Omental fat pad (tissue), 4 donors: ENCODE measurements around the gene RPUSD1. TPM values are rescaled to one million over a fixed set of nuclear protein-coding genes. Genes with fewer than 3 reads are reported as not detected.

Experiments used
- ATAC-seq: fragments of 150-250 bp; one replicate; pipeline ENCODE4 v1.9.1; 2016; ENCODE audit warnings: mild to moderate bottlenecking, moderate library complexity; ENCODE audit not compliant: low FRiP score
- DNase-seq: peaks from one replicate; pipeline ENCODE4 v3.0.0-alpha.2; 2019; ENCODE audit warnings: low spot score
- total RNA-seq, 4 donors: library from RNA; depleted of rRNA; stranded (reverse); fragments of >200 nt; gene quantifications; one replicate each; pipeline ENCODE4 v1.1.0, GENCODE V29; 2016
- TF ChIP-seq, protein P1 (sequence below), 3 donors: fragments of 450-650 bp; IDR thresholded peaks; one replicate each; pipeline ENCODE4 v1.5.1; 2016 to 2017; ENCODE audit warnings: antibody characterized with exemption in 3 of 3, mild to moderate bottlenecking in 3 of 3, moderate library complexity in 2 of 3

Gene RPUSD1
- total RNA-seq, 4 donors from 2014 or later: 9.6 to 20.9 (median 13.7) TPM

- TF ChIP-seq, protein P1, sequence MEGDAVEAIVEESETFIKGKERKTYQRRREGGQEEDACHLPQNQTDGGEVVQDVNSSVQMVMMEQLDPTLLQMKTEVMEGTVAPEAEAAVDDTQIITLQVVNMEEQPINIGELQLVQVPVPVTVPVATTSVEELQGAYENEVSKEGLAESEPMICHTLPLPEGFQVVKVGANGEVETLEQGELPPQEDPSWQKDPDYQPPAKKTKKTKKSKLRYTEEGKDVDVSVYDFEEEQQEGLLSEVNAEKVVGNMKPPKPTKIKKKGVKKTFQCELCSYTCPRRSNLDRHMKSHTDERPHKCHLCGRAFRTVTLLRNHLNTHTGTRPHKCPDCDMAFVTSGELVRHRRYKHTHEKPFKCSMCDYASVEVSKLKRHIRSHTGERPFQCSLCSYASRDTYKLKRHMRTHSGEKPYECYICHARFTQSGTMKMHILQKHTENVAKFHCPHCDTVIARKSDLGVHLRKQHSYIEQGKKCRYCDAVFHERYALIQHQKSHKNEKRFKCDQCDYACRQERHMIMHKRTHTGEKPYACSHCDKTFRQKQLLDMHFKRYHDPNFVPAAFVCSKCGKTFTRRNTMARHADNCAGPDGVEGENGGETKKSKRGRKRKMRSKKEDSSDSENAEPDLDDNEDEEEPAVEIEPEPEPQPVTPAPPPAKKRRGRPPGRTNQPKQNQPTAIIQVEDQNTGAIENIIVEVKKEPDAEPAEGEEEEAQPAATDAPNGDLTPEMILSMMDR (IDR thresholded peaks at IDR 0.05): no peak
- no peak for DNase-seq
- ATAC-seq: no peak
These were observed 42.8 kb upstream of the RPUSD1 start for GRCh38 chr16:830871-831570.

DNA sequence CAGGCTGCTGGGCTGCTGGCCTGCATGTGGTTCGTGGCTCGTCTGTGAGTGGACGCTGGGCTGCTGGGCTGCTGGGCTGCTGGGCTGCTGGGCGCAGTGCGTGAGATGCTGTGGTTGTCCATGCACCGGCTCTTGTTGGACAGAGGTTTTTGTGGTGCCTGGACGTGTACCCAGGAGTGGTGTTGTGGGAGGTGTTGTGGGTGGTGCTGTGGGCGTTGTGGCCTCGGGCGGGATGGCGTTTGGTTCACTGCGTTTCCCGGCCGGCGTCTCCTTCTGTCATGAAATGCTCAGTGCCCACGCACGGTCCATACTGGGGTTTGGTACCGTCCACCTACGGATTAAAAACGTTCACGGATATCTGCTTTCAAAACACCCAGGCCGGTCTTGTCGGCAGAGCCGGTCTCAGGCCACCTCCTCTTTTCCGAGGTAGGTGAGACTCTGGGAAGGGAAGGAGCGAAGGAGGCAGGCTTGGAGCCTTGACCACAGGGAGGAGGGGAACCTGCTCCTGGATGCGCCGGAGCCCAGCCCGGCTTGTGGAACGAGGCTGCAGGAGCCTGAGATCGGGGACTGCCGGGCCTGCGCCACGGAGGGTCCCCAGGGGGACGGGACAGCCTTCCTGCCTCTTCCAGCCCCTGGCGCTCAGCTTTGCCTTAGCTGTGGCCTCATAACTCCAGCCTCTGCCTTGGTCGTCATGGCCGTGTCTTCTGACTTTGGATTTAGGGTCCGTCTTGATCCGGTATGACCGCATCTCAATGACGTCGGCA is 42.1 kb upstream of the RPUSD1 start:
- ATAC-seq: no peak
- no peak for DNase-seq
- TF ChIP-seq, protein P1 (IDR thresholded peaks at IDR 0.05): no peak

GRCh38 chr16:828891-829290 is 40.7 kb upstream of the RPUSD1 start:
- no peak for ATAC-seq
- TF ChIP-seq, protein P1 (IDR thresholded peaks at IDR 0.05): no peak
- no peak for DNase-seq

- TF ChIP-seq, protein P1 (IDR thresholded peaks at IDR 0.05): no peak
- DNase-seq: no peak
- no peak for ATAC-seq
These were observed 39.3 kb upstream of the RPUSD1 start for GRCh38 chr16:827513-827912.

DNA sequence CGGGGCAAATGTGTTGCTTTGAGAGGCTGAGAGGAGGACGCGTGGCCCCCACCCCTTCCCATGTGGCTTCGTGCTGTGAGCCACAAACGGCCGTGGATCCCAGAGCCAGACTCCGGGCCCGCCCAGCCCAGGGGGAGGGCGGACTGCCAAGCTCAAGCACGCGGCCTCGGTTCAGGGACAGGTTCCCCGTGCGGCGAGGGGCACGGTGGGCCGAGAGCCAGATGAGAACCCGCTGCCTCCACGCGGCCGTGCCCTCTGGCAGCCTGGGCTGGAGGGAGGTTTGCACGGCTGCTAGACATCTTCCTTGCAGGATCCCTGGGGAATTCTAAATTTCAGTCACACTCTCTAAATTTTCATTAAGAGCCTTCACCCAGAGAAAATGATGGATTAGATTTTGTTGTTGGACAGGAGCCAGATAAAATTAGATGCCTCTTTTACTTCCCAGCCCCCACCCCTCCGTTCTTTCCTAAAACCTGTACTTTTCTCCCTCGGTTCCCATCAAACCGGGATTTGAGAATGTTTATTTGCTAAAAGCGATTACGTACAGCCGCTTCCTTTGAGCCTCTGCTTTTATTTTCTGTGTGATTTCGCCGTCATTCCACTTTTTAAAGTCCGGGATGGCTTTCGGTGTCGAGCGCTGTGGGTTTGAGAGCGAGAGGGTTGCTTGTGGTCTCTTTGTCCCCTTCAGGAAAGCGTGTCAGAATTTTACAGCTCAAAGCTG is 37.3 kb upstream of the RPUSD1 start:
- DNase-seq: no peak
- no peak for ATAC-seq
- TF ChIP-seq, protein P1 (IDR thresholded peaks at IDR 0.05): no peak

GRCh38 chr16:824601-825000 is 36.4 kb upstream of the RPUSD1 start:
- DNase-seq (no peak), ATAC-seq (no peak)
- TF ChIP-seq, protein P1 (IDR thresholded peaks at IDR 0.05): no peak
